Measurements from ENCODE around the gene KLHL2.

DNA sequence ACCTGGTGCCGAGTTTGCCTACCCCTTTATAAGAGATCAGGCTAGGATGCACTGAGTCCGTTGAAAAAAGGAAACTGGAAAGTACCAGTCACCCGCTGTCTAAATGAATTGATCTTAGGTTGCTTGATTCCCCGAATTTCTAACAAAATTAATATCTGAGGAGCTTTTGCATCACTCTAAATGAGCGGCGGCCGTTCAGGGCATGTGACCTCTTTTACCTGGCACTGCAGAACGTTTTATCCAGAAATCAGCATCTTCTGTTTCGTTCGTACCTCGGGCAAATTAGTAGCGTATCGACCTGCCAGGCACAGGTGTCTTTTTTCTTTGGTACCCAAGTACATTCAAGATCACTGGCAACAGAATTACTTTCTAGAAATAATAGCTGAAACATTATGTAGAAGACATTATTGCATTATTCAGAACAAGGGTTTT lies 876 bp downstream of the KLHL2 start:
- no peak for TF ChIP-seq CTCF (conservative IDR thresholded peaks at IDR 0.05; ENCODE audit: low read length)
- no peak for TF ChIP-seq EZH2phosphoT487 (IDR thresholded peaks at IDR 0.05; ENCODE audit: borderline replicate concordance, low read depth, low read length)

All from OCI-LY7 (cell line).